Heart right ventricle (tissue), 16 donors: Measurements from ENCODE around the gene DTD1. TPM values are rescaled to one million over a fixed set of nuclear protein-coding genes. Genes with fewer than 3 reads are reported as not detected.

Experiments used
- ATAC-seq, 8 donors: fragments of 200-7000 bp; cut with Tn5 transposase; one replicate each; pipeline ENCODE4 v1.9.1; 2020; ENCODE audit warnings: mild to moderate bottlenecking in 8 of 8, moderate library complexity in 8 of 8, moderate number of reproducible peaks in 1 of 8
- DNase-seq, 2 donors: peaks; one replicate each; pipeline ENCODE4 v3.0.0-alpha.2; 2020
- H3K27ac ChIP-seq, 10 donors: fragments of 200-600 bp; sonication (generic) in 2 of 10; one replicate each; pipeline versions ENCODE4 v1.5.0 to v1.8.0; 2020 to 2022; ENCODE audit warnings: mild to moderate bottlenecking in 3 of 10
- H3K27me3 ChIP-seq, 7 donors: fragments of 200-600 bp; one replicate each; pipeline ENCODE4 v1.8.0; 2021 to 2022; ENCODE audit warnings: mild to moderate bottlenecking in 2 of 7
- H3K36me3 ChIP-seq, 9 donors: fragments of 200-600 bp; sonication (generic) in 1 of 9; one replicate each; pipeline versions ENCODE4 v1.5.0 to v1.8.0; 2020 to 2022; ENCODE audit warnings: mild to moderate bottlenecking in 2 of 9
- H3K4me1 ChIP-seq, 9 donors: fragments of 200-600 bp; sonication (generic) in 1 of 9; one replicate each; pipeline versions ENCODE4 v1.5.0 to v1.8.0; 2020 to 2022; ENCODE audit warnings: mild to moderate bottlenecking in 4 of 9
- H3K4me3 ChIP-seq, 10 donors: fragments of 200-600 bp; sonication (generic) in 2 of 10; one replicate each; pipeline versions ENCODE4 v1.5.0 to v1.8.0; 2020 to 2022; ENCODE audit warnings: mild to moderate bottlenecking in 7 of 10, moderate library complexity in 2 of 10
- H3K9me3 ChIP-seq, 11 donors: fragments of 200-600 bp in 10 of 11; sonication (generic) in 2 of 11; one replicate each; pipeline versions ENCODE4 v1.5.0 to v1.8.0; 2013 to 2022; ENCODE audit warnings: mild to moderate bottlenecking in 2 of 11, control low read depth in 1 of 11, moderate library complexity in 1 of 11
- WGBS, 2 donors: extraction: QIAGEN DNeasy Blood & Tissue Kit; methylation state at CpG; one replicate each; pipeline ENCODE4 v1.1.7; 2013; ENCODE audit warnings: inconsistent platforms in 1 of 2; 5-methylcytosine and 5-hydroxymethylcytosine counted together
- intact Hi-C, 10 donors: fragments of 100-400 bp; cut with DNase I; formaldehyde crosslinking; loops; one replicate each; pipeline versions ENCODE4 v1.11.1 to v1.14.2; 2022
- polyA plus RNA-seq, 2 donors: library from polyadenylated mRNA; stranded (reverse); fragments of 200-250 nt; gene quantifications; one replicate each; pipeline ENCODE4 v1.2.3, GENCODE V29; 2013
- total RNA-seq, 10 donors: library from RNA; stranded (reverse); fragmentation: NEBNext Ultra II Directional in 3 of 10; extraction: Animal tissue kit (Norgen Biotek cat#: 25700) in 3 of 10; gene quantifications; one replicate each; pipeline versions ENCODE4 v1.2.1 to v1.2.4, GENCODE V29; 2021 to 2023
- TF ChIP-seq, protein P1 (sequence below), 9 donors: fragments of 200-600 bp; sonication (generic) in 2 of 9; IDR thresholded peaks; one replicate each; pipeline versions ENCODE4 v1.5.0 to v1.8.0; 2021 to 2022; ENCODE audit warnings: antibody characterized with exemption in 9 of 9, mild to moderate bottlenecking in 5 of 9, moderate library complexity in 1 of 9
- donor health status: Arrhythmogenic right ventricular cardiomyopathy.
- donor health status: ischemic (EF 13 %, LVEDD 7.1; RV severe dilation, severe dysfunction).
- donor health status: healthy with polysubstance abuse.
- donor health status: DM: no; HTN: yes; CAD: no.
- donor health status: DM: no; HTN: no; CAD: no.
- donor health status: ischemic (EF 25% LVEDD 6.9; RV normal size, moderate dysfunction).
- donor health status: ischemic (EF 25% LVEDD 5.7; RV mildly dilated, moderate dysfunction).
- donor health status: healthy.
- donor health status: DM: yes; HTN: yes; CAD: no.
- donor health status: Ischemic cardiomyopathy.
- donor health status: ischemic (EF 35%, LVEDD 5.7; RV mildly dilated, moderate dysfunction).
- donor health status: nonischemic (EF 11% LVEDD 7.7; RV severe dilation, severe dysfunction).
- donor health status: DM: yes; HTN: yes; CAD: no.
- donor health status: PGD.
- donor health status: ischemic (EF 29% LVEDD 5.4; RV normal size, mild dysfunction).
- donor health status: nonischemic (EF 23%, LVEDD 6.1; RV moderate dilation, normal function).

The DTD1 gene
- total and polyA plus RNA-seq, 12 donors = 5.2 to 31.9 (median 14.3) TPM

DNA sequence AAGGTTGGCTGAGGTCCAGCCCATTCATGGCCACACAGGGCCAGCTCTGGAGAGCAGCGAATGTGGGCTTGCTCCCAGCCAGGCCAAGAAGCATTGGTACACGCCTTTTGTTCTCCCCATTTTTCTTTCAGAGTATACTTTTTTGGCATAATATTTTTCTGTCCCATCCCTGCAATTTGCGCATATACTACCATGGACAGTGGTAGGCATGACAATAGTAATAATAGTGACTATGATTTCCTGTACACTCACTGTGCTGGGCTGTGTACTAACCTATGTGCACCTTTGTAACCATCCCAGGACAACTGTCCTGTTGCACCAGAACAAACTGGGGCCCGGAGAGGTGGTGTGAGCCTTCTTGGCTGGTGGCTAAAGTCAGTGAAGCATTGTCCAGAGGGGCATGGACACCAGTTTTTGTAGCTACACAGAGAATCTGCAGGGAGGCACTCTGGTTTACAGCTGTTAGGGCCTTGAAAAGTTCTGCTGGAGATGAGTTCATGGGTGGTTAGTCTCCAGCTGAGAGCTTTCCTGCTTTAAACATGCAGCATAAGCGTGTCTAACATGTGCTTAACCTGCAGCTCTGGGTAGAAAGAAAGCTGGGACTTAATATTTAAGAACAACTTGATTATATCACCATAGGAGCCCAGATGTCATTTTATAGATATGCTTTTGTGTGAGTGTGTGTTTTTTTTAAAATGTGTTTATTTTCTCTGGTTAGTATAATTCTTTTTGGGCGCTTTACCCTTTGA is 38.2 kb downstream of the DTD1 start:
- Histone ChIP-seq H3K36me3 (peaks cover 0 to 28% (median 0%) of the 10 kb centered on the region in 9 donors), H3K9me3 (no peaks in the 10 kb centered on the region), H3K27ac (no peak overlapping the region), H3K4me3 (no peak overlapping the region), H3K4me1 (peaks cover 0 to 6% (median 0%) of the 10 kb centered on the region in 9 donors), H3K27me3 (no peaks in the 10 kb centered on the region)
- WGBS, 2 donors = 87 to 92% methylated on average over 6 of the region's 6 CpGs
- no peak for DNase-seq
- intact Hi-C loops = no loop called here
- TF ChIP-seq, protein P1, sequence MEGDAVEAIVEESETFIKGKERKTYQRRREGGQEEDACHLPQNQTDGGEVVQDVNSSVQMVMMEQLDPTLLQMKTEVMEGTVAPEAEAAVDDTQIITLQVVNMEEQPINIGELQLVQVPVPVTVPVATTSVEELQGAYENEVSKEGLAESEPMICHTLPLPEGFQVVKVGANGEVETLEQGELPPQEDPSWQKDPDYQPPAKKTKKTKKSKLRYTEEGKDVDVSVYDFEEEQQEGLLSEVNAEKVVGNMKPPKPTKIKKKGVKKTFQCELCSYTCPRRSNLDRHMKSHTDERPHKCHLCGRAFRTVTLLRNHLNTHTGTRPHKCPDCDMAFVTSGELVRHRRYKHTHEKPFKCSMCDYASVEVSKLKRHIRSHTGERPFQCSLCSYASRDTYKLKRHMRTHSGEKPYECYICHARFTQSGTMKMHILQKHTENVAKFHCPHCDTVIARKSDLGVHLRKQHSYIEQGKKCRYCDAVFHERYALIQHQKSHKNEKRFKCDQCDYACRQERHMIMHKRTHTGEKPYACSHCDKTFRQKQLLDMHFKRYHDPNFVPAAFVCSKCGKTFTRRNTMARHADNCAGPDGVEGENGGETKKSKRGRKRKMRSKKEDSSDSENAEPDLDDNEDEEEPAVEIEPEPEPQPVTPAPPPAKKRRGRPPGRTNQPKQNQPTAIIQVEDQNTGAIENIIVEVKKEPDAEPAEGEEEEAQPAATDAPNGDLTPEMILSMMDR (IDR thresholded peaks at IDR 0.05) = no peak
- no peak for ATAC-seq

DNA sequence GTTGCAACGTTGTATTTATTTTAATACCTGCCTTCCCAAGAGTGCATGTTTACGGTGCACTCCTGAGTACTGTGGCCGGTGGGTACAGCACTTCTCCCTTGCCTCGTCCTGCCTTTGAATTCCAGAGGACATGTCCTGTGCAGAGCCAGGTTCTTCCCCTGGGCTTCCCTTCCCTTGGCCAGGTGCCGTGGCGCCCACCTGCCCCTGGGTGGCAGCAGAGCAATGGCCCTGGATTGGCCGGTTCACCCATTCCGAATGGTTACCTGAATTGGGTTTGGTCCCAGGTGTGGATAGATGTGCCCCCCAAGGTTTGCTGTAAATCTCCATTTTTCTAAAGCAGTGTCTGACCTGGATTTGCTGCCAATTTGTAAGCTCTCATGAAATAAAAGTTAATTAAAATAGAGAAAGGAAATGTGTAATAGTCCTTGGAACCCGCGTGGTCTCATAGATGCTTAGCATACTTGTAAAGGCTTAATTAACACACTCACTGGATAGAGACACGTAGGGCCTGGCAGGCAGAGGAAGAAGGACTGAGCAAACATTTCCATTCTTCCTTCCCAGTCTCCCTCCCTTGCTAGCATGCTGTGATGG is 40.6 kb downstream of the DTD1 start:
- no peak for DNase-seq

DNA sequence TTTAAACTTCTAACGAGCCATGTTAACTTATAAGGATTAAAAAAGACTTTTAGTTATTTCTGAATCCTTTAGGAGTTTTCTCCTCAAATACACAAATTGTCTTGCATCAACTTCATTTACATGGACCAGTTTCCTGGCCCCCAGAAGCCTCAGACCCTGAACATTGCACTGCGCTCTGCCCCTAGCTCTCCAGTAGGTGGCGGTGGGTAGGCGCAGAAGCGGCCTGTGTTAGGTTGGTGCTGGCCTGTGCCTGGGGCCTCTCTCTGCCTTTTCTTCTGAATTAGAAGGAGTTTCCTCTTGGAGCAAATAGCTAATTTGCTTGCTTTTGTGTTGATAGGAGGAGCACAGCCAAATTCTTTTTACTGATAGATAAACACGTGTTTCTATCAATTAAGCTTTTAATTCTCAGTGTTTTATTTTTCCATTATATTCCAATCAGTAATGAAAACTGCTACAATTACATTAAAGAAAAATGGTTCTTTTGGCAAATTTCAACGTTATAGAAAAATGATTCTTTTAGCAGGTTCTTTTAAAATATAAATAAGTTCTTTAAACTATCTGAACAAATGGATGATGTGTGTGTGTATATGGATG is 44.4 kb downstream of the DTD1 start:
- TF ChIP-seq, protein P1 (IDR thresholded peaks at IDR 0.05) = peak; percentile 59 to 94 (median 83)
- no peak overlapping the region for H3K27ac ChIP-seq
- DNase-seq (peak; percentile 53 to 57), ATAC-seq (peak; percentile 83 to 94 (median 88))
- no peaks in the 10 kb centered on the region for H3K4me1 ChIP-seq
- no peaks in the 10 kb centered on the region for H3K27me3 ChIP-seq
- peaks cover 0 to 33% (median 0%) of the 10 kb centered on the region in 9 donors for H3K36me3 ChIP-seq
- H3K9me3 ChIP-seq = no peaks in the 10 kb centered on the region
- WGBS, 2 donors = 25 to 28% methylated on average over 7 of the region's 7 CpGs
- no peak overlapping the region for H3K4me3 ChIP-seq
- intact Hi-C loops = loop anchor here in 5 of 10 donors (5.0 to 10.0 kb wide), 6 partner anchors 163 to 1033 kb away; no protein-coding TSS in a partner anchor

More for the DNA sequence above, 40.6 kb downstream of the DTD1 start:
- WGBS, 2 donors = 85 to 87% methylated on average over 11 of the region's 11 CpGs
- intact Hi-C loops = no loop called here
- no peaks in the 10 kb centered on the region for H3K27me3 ChIP-seq
- no peak overlapping the region for H3K27ac ChIP-seq
- H3K4me3 ChIP-seq = no peak overlapping the region
- no peaks in the 10 kb centered on the region for H3K9me3 ChIP-seq
- H3K4me1 ChIP-seq = peaks cover 0 to 6% (median 0%) of the 10 kb centered on the region in 9 donors
- ATAC-seq = no peak
- peaks cover 0 to 34% (median 0%) of the 10 kb centered on the region in 9 donors for H3K36me3 ChIP-seq
- TF ChIP-seq, protein P1 (IDR thresholded peaks at IDR 0.05) = peak in 7 of 9 donors; percentile 22 to 50 (median 43)

DNA sequence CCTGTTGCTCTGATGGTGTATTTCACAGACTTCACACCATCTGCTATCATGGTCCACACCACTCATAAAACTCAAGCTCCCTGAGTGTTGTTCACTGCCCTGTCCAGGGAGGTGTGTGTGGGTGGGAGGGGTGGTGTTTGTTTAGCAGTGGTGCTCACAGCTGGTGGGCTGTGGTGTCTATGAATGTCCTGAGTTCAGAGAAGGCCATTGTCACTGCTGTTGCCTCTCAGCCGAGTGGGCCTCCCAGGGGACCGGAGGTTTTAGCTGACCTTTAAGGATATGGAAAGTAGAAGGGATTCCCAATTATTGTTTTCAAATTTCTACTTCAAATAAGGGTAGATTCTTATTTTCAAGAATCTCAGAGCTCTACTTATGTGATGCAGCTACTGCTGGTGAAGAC is 45.6 kb downstream of the DTD1 start:
- Histone ChIP-seq H3K4me3 (no peak overlapping the region), H3K9me3 (no peaks in the 10 kb centered on the region), H3K27ac (no peak overlapping the region), H3K36me3 (peaks cover 0 to 28% (median 0%) of the 10 kb centered on the region in 9 donors), H3K27me3 (no peaks in the 10 kb centered on the region), H3K4me1 (peaks cover 0 to under 1% (median 0%) of the 10 kb centered on the region in 9 donors)
- WGBS, 2 donors = 76 to 78% methylated on average over 2 of the region's 2 CpGs
- TF ChIP-seq, protein P1 (IDR thresholded peaks at IDR 0.05) = no peak
- intact Hi-C loops = loop anchor here in 5 of 10 donors (5.0 to 10.0 kb wide), 6 partner anchors 161 to 1031 kb away; no protein-coding TSS in a partner anchor
- ATAC-seq = no peak
- DNase-seq = no peak
